HG02588 (cell line): Measurements from ENCODE around the gene P2RY8.
"Not testable (repeated sequence)": the region's sequence is repeated elsewhere in the genome, so short reads cannot be mapped to it uniquely, and the experiment has no call there.

Experiments
- ATAC-seq: cut with Tn5 transposase; IDR thresholded peaks from one replicate; pipeline ENCODE4 v1.9.1; 2021; ENCODE audit warnings: mild to moderate bottlenecking, moderate library complexity; ENCODE audit not compliant: unreplicated experiment

P2RY8 gene

GRCh38 chrX:1545776-1546408 lies 8.9 kb upstream of the P2RY8 start:
- no peak for ATAC-seq

- ATAC-seq = no peak
Observed at GRCh38 chrX:1542994-1543725, 6.2 kb upstream of the P2RY8 start.

- not testable (repeated sequence) for ATAC-seq
Observed at GRCh38 chrX:1539146-1539545, 2.2 kb upstream of the P2RY8 start.

- ATAC-seq = not testable (repeated sequence)
Observed at GRCh38 chrX:1537716-1538090, 718 bp upstream of the P2RY8 start.

- ATAC-seq = no peak
Observed at GRCh38 chrX:1536712-1537030, 314 bp downstream of the P2RY8 start.

GRCh38 chrX:1535241-1536041 lies 1.5 kb downstream of the P2RY8 start:
- ATAC-seq = no peak

- ATAC-seq = peak; percentile 16
Observed at GRCh38 chrX:1534301-1535168, 2.5 kb downstream of the P2RY8 start.

- no peak for ATAC-seq
Observed at GRCh38 chrX:1533058-1533457, 3.9 kb downstream of the P2RY8 start.

GRCh38 chrX:1531096-1531890 lies 5.7 kb downstream of the P2RY8 start:
- no peak for ATAC-seq

GRCh38 chrX:1529756-1530155 lies 7.2 kb downstream of the P2RY8 start:
- no peak for ATAC-seq

GRCh38 chrX:1529328-1529727 lies 7.7 kb downstream of the P2RY8 start:
- no peak for ATAC-seq

GRCh38 chrX:1528884-1529203 lies 8.1 kb downstream of the P2RY8 start:
- ATAC-seq = no peak

- ATAC-seq = no peak
Observed at GRCh38 chrX:1528186-1528883, 8.7 kb downstream of the P2RY8 start.

- ATAC-seq = no peak
Observed at GRCh38 chrX:1527457-1527856, 9.5 kb downstream of the P2RY8 start.

- no peak for ATAC-seq
Observed at GRCh38 chrX:1526565-1526964, 10.4 kb downstream of the P2RY8 start.

- no peak for ATAC-seq
Observed at GRCh38 chrX:1525583-1526355, 11.2 kb downstream of the P2RY8 start.

GRCh38 chrX:1524874-1525582 lies 12.0 kb downstream of the P2RY8 start:
- no peak for ATAC-seq

GRCh38 chrX:1522905-1523304 lies 14.1 kb downstream of the P2RY8 start:
- not testable (repeated sequence) for ATAC-seq
